C4-2B (cell line): ENCODE results near the gene ATRX.

Source experiments
- ZFX ChIP-seq: fragments of 450-650 bp; IDR thresholded peaks from 2 replicates; pipeline ENCODE4 v1.6.1; 2017
- TF ChIP-seq, protein P1 (sequence below): fragments of 450-650 bp; conservative IDR thresholded peaks from 2 replicates; pipeline ENCODE4 v1.5.1; 2017; ENCODE audit warnings: mild to moderate bottlenecking

DNA sequence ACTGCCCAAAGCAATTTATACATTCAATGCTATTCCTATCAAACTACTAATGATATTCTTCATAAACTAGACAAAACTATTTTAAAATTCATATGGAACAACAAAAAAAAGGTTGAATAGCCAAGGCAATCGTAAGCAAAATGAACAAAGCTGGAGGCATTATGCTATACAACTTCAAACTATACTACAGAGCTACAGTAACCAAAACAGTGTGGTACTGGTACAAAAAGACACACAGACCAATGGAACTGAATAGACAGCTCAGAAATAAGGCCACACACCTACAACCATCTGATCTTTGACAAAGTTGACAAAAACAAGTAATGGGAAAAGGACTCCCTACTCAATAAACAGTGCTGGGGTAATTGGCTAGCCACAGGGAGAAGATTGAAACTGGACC, 271.8 kb downstream of the ATRX start:
- TF ChIP-seq, protein P1, sequence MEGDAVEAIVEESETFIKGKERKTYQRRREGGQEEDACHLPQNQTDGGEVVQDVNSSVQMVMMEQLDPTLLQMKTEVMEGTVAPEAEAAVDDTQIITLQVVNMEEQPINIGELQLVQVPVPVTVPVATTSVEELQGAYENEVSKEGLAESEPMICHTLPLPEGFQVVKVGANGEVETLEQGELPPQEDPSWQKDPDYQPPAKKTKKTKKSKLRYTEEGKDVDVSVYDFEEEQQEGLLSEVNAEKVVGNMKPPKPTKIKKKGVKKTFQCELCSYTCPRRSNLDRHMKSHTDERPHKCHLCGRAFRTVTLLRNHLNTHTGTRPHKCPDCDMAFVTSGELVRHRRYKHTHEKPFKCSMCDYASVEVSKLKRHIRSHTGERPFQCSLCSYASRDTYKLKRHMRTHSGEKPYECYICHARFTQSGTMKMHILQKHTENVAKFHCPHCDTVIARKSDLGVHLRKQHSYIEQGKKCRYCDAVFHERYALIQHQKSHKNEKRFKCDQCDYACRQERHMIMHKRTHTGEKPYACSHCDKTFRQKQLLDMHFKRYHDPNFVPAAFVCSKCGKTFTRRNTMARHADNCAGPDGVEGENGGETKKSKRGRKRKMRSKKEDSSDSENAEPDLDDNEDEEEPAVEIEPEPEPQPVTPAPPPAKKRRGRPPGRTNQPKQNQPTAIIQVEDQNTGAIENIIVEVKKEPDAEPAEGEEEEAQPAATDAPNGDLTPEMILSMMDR: no peak
- no peak for TF ChIP-seq ZFX
